ENCODE measurements around the gene IFNLR1. TPM values are rescaled to one million over a fixed set of nuclear protein-coding genes. Genes with fewer than 3 reads are reported as not detected.

Gene IFNLR1
- total RNA-seq, 4 donors from 2014 or later, result 1.3 to 1.5 TPM; not detected in 2

DNA sequence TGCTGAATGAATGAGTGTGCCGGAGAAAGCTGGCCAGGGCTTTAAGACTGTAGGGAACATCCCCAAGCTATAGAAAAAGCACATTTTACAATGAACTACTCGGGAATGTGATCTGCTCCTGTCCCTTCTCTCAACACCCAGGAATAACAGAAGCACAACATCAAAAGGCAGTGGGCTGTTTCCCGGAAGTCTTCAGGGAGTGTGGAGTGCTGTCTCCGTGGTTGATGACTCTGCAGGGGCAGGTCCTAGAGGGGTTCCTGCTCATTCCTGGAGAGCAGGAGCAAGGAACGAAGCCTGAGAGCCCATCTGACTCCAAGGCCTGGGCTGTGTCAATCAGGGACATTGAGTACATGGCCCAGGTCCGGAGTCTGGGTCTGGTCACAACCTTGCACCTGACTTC lies 39.3 kb downstream of the IFNLR1 start:
- 63 to 85% methylated on average over 5 to 6 of the region's 6 CpGs for WGBS, 2 donors
- TF ChIP-seq EP300 (IDR thresholded peaks at IDR 0.05) (no peak), POLR2A (IDR thresholded peaks at IDR 0.05) (no peak)
- TF ChIP-seq, protein P1, sequence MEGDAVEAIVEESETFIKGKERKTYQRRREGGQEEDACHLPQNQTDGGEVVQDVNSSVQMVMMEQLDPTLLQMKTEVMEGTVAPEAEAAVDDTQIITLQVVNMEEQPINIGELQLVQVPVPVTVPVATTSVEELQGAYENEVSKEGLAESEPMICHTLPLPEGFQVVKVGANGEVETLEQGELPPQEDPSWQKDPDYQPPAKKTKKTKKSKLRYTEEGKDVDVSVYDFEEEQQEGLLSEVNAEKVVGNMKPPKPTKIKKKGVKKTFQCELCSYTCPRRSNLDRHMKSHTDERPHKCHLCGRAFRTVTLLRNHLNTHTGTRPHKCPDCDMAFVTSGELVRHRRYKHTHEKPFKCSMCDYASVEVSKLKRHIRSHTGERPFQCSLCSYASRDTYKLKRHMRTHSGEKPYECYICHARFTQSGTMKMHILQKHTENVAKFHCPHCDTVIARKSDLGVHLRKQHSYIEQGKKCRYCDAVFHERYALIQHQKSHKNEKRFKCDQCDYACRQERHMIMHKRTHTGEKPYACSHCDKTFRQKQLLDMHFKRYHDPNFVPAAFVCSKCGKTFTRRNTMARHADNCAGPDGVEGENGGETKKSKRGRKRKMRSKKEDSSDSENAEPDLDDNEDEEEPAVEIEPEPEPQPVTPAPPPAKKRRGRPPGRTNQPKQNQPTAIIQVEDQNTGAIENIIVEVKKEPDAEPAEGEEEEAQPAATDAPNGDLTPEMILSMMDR (IDR thresholded peaks at IDR 0.05), result no peak
- DNase-seq (ENCODE audit: low spot score in 2 of 2), result no peak

GRCh38 chr1:24147194-24147593 lies 39.9 kb downstream of the IFNLR1 start:
- Histone ChIP-seq H3K4me3 (no peak overlapping the region), H3K9me3 (no peaks in the 10 kb centered on the region), H3K36me3 (no peaks in the 10 kb centered on the region), H3K27me3 (peaks cover 0 to 35% of the 10 kb centered on the region in 2 donors), H3K27ac (no peak overlapping the region), H3K4me1 (peaks cover 0 to 23% (median 4%) of the 10 kb centered on the region in 4 donors)
- 87 to 91% methylated on average over 9 of the region's 9 CpGs for WGBS, 2 donors
- DNase-seq (ENCODE audit: low spot score in 2 of 2), result no peak
- TF ChIP-seq EP300 (IDR thresholded peaks at IDR 0.05) (no peak), POLR2A (IDR thresholded peaks at IDR 0.05) (no peak)
- TF ChIP-seq, protein P1 (IDR thresholded peaks at IDR 0.05), result no peak

More for the DNA sequence above, 39.3 kb downstream of the IFNLR1 start:
- Histone ChIP-seq H3K27me3 (peaks cover 0 to 37% of the 10 kb centered on the region in 2 donors), H3K4me3 (no peak overlapping the region), H3K4me1 (peaks cover 0 to 18% (median 4%) of the 10 kb centered on the region in 4 donors), H3K9me3 (no peaks in the 10 kb centered on the region), H3K27ac (no peak overlapping the region), H3K36me3 (no peaks in the 10 kb centered on the region)

DNA sequence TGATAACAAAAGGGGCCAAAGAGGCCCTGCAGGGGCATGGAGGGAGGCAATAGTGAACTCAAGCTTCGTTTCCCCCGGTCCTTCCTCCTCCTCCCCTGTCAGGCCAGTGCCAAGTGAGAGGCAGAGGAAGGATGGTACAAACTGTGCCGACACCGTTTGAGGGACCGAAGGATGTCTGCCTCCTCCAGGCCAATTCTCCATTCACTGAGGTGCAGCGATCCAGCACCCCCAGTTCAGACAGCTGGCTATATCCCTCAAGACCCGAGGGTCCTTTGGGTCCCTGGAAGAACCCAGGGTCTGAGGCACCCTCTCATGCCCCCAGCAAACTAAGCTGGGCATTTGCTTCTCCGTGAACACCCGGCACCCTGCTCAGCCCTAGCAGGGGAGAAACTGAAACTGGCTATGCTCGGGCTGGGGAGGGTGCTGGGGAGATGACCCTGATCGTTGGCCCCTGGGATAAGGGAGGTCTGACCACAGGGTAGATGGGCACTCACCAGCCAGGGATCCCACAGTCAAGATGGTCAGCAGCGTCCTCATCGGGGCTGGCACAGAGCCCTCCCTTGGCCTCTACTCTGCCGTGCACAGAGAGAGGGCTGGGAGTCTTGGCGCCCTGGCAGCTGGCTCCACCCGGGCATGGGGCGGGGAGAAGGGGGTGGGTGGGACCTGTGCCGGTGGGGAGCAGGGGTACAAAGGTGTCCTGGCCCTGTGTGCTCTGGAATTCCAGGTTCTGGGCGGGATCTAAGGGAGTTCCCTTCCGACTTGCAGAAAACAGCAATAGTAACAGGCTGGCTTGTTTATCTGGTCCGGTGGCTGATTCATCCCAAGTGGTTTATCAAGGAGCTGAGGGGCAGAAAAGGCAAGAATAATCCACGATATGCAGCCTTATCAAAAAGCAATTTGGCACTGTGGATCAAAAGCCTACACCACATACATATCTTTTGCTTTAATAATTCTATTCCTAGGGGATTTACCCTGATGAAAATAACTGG lies 44.2 kb downstream of the IFNLR1 start, which contains the start of gene IL22RA1:
Gene IL22RA1 (minus strand): TSS at position 595 of the 989 bp plus-strand sequence. CDS start 58 bp downstream, at position 537.
- H3K9me3 ChIP-seq, result no peaks in the 10 kb centered on the region
- no peaks in the 10 kb centered on the region for H3K27me3 ChIP-seq
- peak within 1 kb of the TSS in 2 of 4 donors; percentile 21 to 40 for H3K4me3 ChIP-seq
- TF ChIP-seq EP300 (IDR thresholded peaks at IDR 0.05) (no peak), POLR2A (IDR thresholded peaks at IDR 0.05) (no peak)
- TF ChIP-seq, protein P1 (IDR thresholded peaks at IDR 0.05), result no peak
- no peaks in the 10 kb centered on the region for H3K36me3 ChIP-seq
- H3K4me1 ChIP-seq, result peaks cover 0 to 11% (median 0%) of the 10 kb centered on the region in 4 donors
- WGBS, 2 donors, result 58 to 67% methylated on average over 15 to 18 of the region's 22 CpGs
- DNase-seq (ENCODE audit: low spot score in 2 of 2), result no peak
- peak within 1 kb of the TSS in 1 of 4 donors; percentile 40 for H3K27ac ChIP-seq

DNA sequence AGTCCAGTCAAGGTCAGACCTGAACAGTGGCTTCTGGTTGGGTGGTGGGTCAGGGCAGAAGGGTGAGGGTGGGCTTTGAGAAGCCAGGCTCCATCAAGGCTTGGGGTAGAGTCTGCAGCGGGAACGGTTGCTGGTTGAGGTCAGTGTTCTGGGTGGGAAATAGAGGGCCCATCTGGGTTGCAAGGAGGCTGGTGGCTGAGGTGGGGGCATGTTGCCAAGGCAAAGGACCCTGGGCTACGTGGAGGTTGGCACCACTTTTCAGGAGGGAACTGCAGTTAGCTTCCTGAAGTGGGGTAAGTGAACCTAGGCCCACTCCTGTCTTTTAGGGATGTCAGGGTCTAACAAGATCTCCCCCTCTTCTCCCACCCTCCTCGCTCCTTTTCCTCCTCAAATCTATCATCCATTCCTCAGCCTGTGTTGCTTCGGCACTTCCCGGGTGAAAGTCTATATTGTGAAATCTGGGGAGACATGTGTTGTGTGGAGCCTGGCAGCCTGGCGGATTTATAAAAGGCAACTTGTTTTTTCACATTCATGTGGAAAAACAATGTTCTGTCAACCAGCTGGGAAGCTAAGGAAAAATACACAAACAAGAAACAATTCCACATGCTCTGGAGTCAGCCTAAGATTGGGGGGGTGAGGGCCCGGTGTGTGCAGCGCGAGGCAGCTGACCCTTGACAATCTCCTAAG lies 45.6 kb downstream of the IFNLR1 start:
- no peak for TF ChIP-seq EP300 (IDR thresholded peaks at IDR 0.05)
- TF ChIP-seq, protein P1 (IDR thresholded peaks at IDR 0.05), result no peak
- WGBS, 2 donors, result 58 to 67% methylated on average over 10 of the region's 10 CpGs
- DNase-seq (ENCODE audit: low spot score in 2 of 2), result no peak

More for the DNA sequence above, 45.6 kb downstream of the IFNLR1 start:
- Histone ChIP-seq H3K9me3 (no peaks in the 10 kb centered on the region), H3K36me3 (no peaks in the 10 kb centered on the region), H3K4me3 (no peak overlapping the region), H3K27me3 (no peaks in the 10 kb centered on the region), H3K27ac (no peak overlapping the region), H3K4me1 (peaks cover 0 to 11% (median 0%) of the 10 kb centered on the region in 4 donors)
